Measurements from ENCODE around the gene MAS1.

MAS1 gene

DNA sequence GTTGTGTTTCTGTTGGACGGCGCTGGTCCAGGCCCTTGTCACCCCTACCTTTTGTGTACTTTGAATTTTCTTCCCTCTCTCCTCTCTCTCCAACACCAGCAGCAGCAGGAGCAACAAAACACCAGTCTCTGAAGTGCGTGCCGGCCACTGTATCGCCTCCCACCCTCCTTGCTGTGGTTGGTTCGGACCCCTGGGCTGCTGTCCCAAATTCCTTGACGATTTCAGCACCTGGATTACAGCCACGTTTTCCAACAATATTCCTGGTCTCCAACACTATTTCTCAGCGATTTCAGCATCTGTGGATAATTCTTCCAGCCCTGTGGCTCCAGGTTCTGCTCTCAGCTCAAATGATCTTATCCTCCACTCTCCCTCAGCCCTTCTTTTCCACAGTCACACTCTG lies 11.8 kb downstream of the MAS1 start:
- ATAC-seq = no peak
- no peak for TF ChIP-seq ARNTL (CRISPR knock-in tag; IDR thresholded peaks at IDR 0.05; ENCODE audit: borderline replicate concordance, low read depth)
- no peak for TF ChIP-seq ISL1 (CRISPR knock-in tag; IDR thresholded peaks at IDR 0.05)
- TF ChIP-seq OSR1 (CRISPR knock-in tag; IDR thresholded peaks at IDR 0.05) = no peak
- no peak for TF ChIP-seq ZFP3 (CRISPR knock-in tag; IDR thresholded peaks at IDR 0.05)
- no peak for TF ChIP-seq ZNF565 (CRISPR knock-in tag; conservative IDR thresholded peaks at IDR 0.05; ENCODE audit: low read depth)
- TF ChIP-seq, protein P1, sequence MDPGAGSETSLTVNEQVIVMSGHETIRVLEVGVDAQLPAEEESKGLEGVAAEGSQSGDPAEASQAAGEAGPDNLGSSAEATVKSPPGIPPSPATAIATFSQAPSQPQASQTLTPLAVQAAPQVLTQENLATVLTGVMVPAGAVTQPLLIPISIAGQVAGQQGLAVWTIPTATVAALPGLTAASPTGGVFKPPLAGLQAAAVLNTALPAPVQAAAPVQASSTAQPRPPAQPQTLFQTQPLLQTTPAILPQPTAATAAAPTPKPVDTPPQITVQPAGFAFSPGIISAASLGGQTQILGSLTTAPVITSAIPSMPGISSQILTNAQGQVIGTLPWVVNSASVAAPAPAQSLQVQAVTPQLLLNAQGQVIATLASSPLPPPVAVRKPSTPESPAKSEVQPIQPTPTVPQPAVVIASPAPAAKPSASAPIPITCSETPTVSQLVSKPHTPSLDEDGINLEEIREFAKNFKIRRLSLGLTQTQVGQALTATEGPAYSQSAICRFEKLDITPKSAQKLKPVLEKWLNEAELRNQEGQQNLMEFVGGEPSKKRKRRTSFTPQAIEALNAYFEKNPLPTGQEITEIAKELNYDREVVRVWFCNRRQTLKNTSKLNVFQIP (CRISPR knock-in tag; IDR thresholded peaks at IDR 0.05; ENCODE audit: borderline replicate concordance, low read depth) = no peak
- no peak for TF ChIP-seq TCF4 (CRISPR knock-in tag; IDR thresholded peaks at IDR 0.05; ENCODE audit: borderline replicate concordance)
- TF ChIP-seq ZFP30 (CRISPR knock-in tag; IDR thresholded peaks at IDR 0.05) = no peak
- TF ChIP-seq GLIS3 (CRISPR knock-in tag; IDR thresholded peaks at IDR 0.05) = no peak
- no peak for TF ChIP-seq CSDC2 (CRISPR knock-in tag; IDR thresholded peaks at IDR 0.05)
- no peak for TF ChIP-seq SNAI2 (CRISPR knock-in tag; IDR thresholded peaks at IDR 0.05)
- TF ChIP-seq RARB (CRISPR knock-in tag; IDR thresholded peaks at IDR 0.05) = no peak
- TF ChIP-seq, protein P2, sequence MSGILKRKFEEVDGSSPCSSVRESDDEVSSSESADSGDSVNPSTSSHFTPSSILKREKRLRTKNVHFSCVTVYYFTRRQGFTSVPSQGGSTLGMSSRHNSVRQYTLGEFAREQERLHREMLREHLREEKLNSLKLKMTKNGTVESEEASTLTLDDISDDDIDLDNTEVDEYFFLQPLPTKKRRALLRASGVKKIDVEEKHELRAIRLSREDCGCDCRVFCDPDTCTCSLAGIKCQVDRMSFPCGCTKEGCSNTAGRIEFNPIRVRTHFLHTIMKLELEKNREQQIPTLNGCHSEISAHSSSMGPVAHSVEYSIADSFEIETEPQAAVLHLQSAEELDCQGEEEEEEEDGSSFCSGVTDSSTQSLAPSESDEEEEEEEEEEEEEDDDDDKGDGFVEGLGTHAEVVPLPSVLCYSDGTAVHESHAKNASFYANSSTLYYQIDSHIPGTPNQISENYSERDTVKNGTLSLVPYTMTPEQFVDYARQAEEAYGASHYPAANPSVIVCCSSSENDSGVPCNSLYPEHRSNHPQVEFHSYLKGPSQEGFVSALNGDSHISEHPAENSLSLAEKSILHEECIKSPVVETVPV (CRISPR knock-in tag; IDR thresholded peaks at IDR 0.05) = no peak
- no peak for TF ChIP-seq ZNF70 (CRISPR knock-in tag; IDR thresholded peaks at IDR 0.05)
- TF ChIP-seq, protein P3, sequence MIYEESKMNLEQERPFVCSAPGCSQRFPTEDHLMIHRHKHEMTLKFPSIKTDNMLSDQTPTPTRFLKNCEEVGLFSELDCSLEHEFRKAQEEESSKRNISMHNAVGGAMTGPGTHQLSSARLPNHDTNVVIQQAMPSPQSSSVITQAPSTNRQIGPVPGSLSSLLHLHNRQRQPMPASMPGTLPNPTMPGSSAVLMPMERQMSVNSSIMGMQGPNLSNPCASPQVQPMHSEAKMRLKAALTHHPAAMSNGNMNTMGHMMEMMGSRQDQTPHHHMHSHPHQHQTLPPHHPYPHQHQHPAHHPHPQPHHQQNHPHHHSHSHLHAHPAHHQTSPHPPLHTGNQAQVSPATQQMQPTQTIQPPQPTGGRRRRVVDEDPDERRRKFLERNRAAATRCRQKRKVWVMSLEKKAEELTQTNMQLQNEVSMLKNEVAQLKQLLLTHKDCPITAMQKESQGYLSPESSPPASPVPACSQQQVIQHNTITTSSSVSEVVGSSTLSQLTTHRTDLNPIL (CRISPR knock-in tag; IDR thresholded peaks at IDR 0.05; ENCODE audit: low read depth) = no peak
- TF ChIP-seq PPARA (CRISPR knock-in tag; IDR thresholded peaks at IDR 0.05; ENCODE audit: borderline replicate concordance) = no peak
- TF ChIP-seq, protein P4, sequence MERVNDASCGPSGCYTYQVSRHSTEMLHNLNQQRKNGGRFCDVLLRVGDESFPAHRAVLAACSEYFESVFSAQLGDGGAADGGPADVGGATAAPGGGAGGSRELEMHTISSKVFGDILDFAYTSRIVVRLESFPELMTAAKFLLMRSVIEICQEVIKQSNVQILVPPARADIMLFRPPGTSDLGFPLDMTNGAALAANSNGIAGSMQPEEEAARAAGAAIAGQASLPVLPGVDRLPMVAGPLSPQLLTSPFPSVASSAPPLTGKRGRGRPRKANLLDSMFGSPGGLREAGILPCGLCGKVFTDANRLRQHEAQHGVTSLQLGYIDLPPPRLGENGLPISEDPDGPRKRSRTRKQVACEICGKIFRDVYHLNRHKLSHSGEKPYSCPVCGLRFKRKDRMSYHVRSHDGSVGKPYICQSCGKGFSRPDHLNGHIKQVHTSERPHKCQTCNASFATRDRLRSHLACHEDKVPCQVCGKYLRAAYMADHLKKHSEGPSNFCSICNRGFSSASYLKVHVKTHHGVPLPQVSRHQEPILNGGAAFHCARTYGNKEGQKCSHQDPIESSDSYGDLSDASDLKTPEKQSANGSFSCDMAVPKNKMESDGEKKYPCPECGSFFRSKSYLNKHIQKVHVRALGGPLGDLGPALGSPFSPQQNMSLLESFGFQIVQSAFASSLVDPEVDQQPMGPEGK (CRISPR knock-in tag; IDR thresholded peaks at IDR 0.05; ENCODE audit: borderline replicate concordance) = no peak

DNA sequence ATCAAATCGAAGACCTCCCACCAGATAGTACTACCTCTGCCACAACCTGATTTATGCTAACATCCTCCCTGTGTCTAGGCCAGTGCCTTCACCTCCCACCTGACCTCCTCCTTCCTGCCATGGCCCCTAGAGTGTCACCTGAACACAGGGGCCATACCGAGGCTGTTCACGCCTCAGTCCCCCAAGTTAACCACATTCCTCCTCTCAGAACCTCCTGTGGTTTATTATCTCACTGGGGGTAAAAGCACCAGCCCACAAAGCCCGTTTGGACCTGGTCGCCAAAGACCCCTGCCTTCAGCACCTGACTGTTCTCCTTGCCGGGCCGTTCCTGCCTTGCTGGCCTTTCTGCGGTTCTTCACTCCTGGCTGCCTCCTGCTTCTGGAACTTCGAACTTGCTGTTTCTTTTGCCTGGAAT lies 13.7 kb downstream of the MAS1 start:
- TF ChIP-seq TOX (CRISPR knock-in tag; IDR thresholded peaks at IDR 0.05; ENCODE audit: borderline replicate concordance) = no peak
- TF ChIP-seq, protein P1 (CRISPR knock-in tag; IDR thresholded peaks at IDR 0.05; ENCODE audit: borderline replicate concordance, low read depth) = no peak
- TF ChIP-seq ZFP30 (CRISPR knock-in tag; IDR thresholded peaks at IDR 0.05) = no peak
- TF ChIP-seq OSR1 (CRISPR knock-in tag; IDR thresholded peaks at IDR 0.05) = no peak
- TF ChIP-seq TCF4 (CRISPR knock-in tag; IDR thresholded peaks at IDR 0.05; ENCODE audit: borderline replicate concordance) = no peak
- TF ChIP-seq ZC3H10 (CRISPR knock-in tag; IDR thresholded peaks at IDR 0.05) = no peak
- TF ChIP-seq ISL1 (CRISPR knock-in tag; IDR thresholded peaks at IDR 0.05) = no peak
- TF ChIP-seq TSHZ2 (CRISPR knock-in tag; IDR thresholded peaks at IDR 0.05) = no peak
- no peak for TF ChIP-seq BACH2 (CRISPR knock-in tag; IDR thresholded peaks at IDR 0.05; ENCODE audit: borderline replicate concordance)
- TF ChIP-seq PPARA (CRISPR knock-in tag; IDR thresholded peaks at IDR 0.05; ENCODE audit: borderline replicate concordance) = no peak
- TF ChIP-seq ZFP3 (CRISPR knock-in tag; IDR thresholded peaks at IDR 0.05) = no peak
- no peak for ATAC-seq
